ENCODE results near the gene PYGO2. TPM values are rescaled to one million over a fixed set of nuclear protein-coding genes. Genes with fewer than 3 reads are reported as not detected.

Gene PYGO2
- total RNA-seq, 1 experiment from 2014 or later, result 33.2 TPM

DNA sequence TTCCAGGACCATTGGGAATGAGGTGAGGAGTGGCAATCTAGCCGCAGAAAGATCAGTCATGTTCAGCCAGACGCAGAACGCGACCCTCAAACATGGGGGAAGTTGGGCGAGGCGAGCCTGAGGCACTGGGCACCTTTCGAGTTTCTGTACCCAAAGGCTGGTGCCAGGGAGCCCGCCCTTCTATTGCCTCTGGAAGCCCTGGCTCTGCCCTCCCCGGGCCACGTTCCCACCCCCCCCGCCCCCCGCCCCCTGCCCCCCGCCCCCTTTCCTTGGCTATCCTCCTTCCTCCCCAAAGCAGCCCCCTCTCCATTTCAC, 38.8 kb upstream of the PYGO2 start:
- TF ChIP-seq EZH2 (IDR thresholded peaks at IDR 0.05; ENCODE audit: low read depth), result no peak
- TF ChIP-seq, protein P1, sequence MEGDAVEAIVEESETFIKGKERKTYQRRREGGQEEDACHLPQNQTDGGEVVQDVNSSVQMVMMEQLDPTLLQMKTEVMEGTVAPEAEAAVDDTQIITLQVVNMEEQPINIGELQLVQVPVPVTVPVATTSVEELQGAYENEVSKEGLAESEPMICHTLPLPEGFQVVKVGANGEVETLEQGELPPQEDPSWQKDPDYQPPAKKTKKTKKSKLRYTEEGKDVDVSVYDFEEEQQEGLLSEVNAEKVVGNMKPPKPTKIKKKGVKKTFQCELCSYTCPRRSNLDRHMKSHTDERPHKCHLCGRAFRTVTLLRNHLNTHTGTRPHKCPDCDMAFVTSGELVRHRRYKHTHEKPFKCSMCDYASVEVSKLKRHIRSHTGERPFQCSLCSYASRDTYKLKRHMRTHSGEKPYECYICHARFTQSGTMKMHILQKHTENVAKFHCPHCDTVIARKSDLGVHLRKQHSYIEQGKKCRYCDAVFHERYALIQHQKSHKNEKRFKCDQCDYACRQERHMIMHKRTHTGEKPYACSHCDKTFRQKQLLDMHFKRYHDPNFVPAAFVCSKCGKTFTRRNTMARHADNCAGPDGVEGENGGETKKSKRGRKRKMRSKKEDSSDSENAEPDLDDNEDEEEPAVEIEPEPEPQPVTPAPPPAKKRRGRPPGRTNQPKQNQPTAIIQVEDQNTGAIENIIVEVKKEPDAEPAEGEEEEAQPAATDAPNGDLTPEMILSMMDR (conservative IDR thresholded peaks at IDR 0.05), result no peak
- Histone ChIP-seq H3K4me2 (peak overlapping the region; percentile 90), H3K4me1 (replicated peaks; ENCODE audit: insufficient read depth) (peaks cover 27% of the 10 kb centered on the region), H3K9me2 (ENCODE audit: insufficient read depth) (no peaks in the 10 kb centered on the region), H3F3A (ENCODE audit: insufficient read depth, low read depth) (peaks cover 27% of the 10 kb centered on the region; the same call in 1 of the 2 replicates), H3K9me3 (ENCODE audit: insufficient read depth, low read depth) (no peaks in the 10 kb centered on the region), H3K4me3 (peak overlapping the region; percentile 80), H3K79me2 (ENCODE audit: low read depth) (peaks cover 35% of the 10 kb centered on the region), H3K36me3 (ENCODE audit: low read depth) (no peaks in the 10 kb centered on the region), H3K27me3 (ENCODE audit: insufficient read depth, low read depth) (no peaks in the 10 kb centered on the region), H3K27ac (peak overlapping the region; percentile 72), H4K20me1 (ENCODE audit: insufficient read depth) (no peaks in the 10 kb centered on the region), H2AFZ (peak overlapping the region; percentile 76; the same call in 1 of the 2 replicates)
- POLR2A ChIA-PET (ENCODE audit: unreplicated experiment), result no interaction called here
- CTCF ChIA-PET, result interaction anchor here (0.7 kb wide), 1 partner anchor 271 kb away, joined by 4 read pairs; no protein-coding TSS in a partner anchor
- no peak for DNase-seq
- intact Hi-C loops (cut with micrococcal nuclease; ENCODE audit: unreplicated experiment), result loop anchor here (2.0 to 5.0 kb wide), 2 partner anchors 38 to 64 kb away; partner anchors contain the start of genes PMVK and PYGO2
- BruUV-seq (replicated peaks), result no TSS peak

DNA sequence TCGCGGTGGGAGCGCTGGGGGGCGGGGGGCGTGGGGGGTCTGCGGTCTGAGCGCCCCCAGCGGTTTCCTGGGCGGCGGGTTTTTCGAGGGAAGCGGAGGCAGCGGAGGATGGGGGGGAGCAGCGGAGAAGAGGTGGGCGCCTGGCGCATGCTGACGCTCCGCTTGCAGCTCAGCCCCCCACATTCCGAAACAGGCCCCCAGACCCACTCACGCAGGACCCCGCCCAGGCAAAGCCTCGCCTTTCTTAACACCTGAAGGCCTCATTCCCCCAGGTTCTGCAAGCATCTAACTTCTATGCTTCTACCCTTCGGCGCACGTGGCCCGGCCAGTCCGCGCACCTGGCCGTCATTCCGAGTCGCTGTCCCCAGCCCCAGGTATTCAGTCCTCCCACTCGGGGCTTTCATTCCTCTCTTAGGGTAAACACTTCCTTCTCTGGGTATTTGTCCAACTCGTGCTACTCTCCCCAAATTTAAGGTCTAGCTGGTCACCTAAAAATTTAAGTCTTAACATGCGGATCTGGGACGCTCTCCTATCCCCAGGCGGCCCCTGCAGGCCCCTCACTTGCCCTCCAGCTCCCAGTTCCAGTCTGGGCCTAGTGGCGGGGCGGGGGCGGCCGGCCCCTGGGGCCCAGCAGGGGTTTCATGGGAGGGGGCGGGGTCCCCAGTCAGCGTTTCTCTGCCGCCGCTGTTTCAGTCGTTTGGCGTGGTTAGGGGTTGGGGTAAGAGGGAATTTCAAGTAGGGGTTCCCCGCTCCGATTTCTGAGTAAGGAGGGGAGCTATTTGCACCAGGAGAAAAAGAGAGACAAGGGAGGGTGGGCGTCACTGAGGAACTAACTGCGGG, 38.2 kb upstream of the PYGO2 start:
- POLR2A ChIA-PET (ENCODE audit: unreplicated experiment), result no interaction called here
- DNase-seq, result no peak
- peaks cover 28% of the 10 kb centered on the region for H3K4me1 ChIP-seq (replicated peaks; ENCODE audit: insufficient read depth)
- peaks cover 32% of the 10 kb centered on the region; the same call in 1 of the 2 replicates for H3F3A ChIP-seq (ENCODE audit: insufficient read depth, low read depth)
- peak overlapping the region; percentile 55 for H3K27ac ChIP-seq
- CTCF ChIA-PET, result interaction anchor here (0.7 kb wide), 2 partner anchors 25 to 270 kb away, joined by 4 read pairs; no protein-coding TSS in a partner anchor
- H4K20me1 ChIP-seq (ENCODE audit: insufficient read depth), result no peaks in the 10 kb centered on the region
- no peak overlapping the region for H2AFZ ChIP-seq
- H3K4me2 ChIP-seq, result peak overlapping the region; percentile 90
- no peaks in the 10 kb centered on the region for H3K27me3 ChIP-seq (ENCODE audit: insufficient read depth, low read depth)
- H3K4me3 ChIP-seq, result peak overlapping the region; percentile 80
- intact Hi-C loops (cut with micrococcal nuclease; ENCODE audit: unreplicated experiment), result loop anchor here (2.0 to 5.0 kb wide), 2 partner anchors 37 to 63 kb away; partner anchors contain the start of genes PMVK and PYGO2
- no TSS peak for BruUV-seq (replicated peaks)
- TF ChIP-seq, protein P1 (conservative IDR thresholded peaks at IDR 0.05), result no peak
- TF ChIP-seq EZH2 (IDR thresholded peaks at IDR 0.05; ENCODE audit: low read depth), result no peak
- H3K36me3 ChIP-seq (ENCODE audit: low read depth), result no peaks in the 10 kb centered on the region
- H3K79me2 ChIP-seq (ENCODE audit: low read depth), result peaks cover 29% of the 10 kb centered on the region
- H3K9me2 ChIP-seq (ENCODE audit: insufficient read depth), result no peaks in the 10 kb centered on the region
- no peaks in the 10 kb centered on the region for H3K9me3 ChIP-seq (ENCODE audit: insufficient read depth, low read depth)

DNA sequence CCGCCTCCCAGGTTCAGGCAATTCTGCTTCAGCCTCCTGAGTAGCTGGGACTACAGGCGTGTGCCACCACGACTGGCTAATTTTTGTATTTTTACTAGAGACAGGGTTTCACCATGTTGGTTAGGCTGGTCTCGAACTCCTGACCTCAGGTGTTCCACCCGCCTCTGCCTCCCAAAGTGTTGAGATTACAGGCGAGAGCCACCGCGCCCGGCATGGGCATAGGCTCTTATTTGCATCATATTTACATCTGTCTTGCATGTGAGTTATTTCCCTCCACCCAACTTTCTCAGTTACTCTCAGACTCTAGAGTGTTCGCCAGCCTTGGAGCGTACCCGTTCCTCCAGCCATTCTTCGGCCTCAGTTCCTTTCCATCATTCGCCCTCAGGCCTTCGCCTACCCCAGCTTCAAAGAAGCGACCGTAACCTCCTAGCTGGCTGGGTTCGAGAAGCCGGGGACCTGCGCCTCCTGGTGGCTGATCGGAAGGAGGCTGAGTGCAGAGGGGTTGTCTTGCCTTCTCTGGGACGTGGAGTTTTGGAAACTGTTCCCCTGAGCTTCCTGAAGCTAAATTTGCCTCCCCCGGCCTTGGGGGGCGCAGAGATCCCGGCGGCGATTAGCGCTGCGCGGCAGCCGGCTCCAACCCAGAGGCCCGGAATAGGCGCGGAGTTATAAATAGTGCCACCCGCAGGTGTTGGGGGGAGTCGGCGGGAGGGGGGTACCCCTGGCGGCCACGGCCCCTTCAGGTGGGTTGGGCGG, 37.4 kb upstream of the PYGO2 start:
- TF ChIP-seq, protein P1 (conservative IDR thresholded peaks at IDR 0.05), result peak; percentile 39; the same call in 1 of the 2 replicates
- TF ChIP-seq EZH2 (IDR thresholded peaks at IDR 0.05; ENCODE audit: low read depth), result no peak
- intact Hi-C loops (cut with micrococcal nuclease; ENCODE audit: unreplicated experiment), result no loop called here
- Histone ChIP-seq H3K4me1 (replicated peaks; ENCODE audit: insufficient read depth) (peaks cover 25% of the 10 kb centered on the region), H4K20me1 (ENCODE audit: insufficient read depth) (no peaks in the 10 kb centered on the region), H3K4me3 (no peak overlapping the region), H3K9me2 (ENCODE audit: insufficient read depth) (no peaks in the 10 kb centered on the region), H3K27ac (no peak overlapping the region), H3K4me2 (no peak overlapping the region), H3F3A (ENCODE audit: insufficient read depth, low read depth) (peaks cover 34% of the 10 kb centered on the region), H2AFZ (no peak overlapping the region), H3K9me3 (ENCODE audit: insufficient read depth, low read depth) (no peaks in the 10 kb centered on the region), H3K27me3 (ENCODE audit: insufficient read depth, low read depth) (no peaks in the 10 kb centered on the region), H3K79me2 (ENCODE audit: low read depth) (peaks cover 21% of the 10 kb centered on the region), H3K36me3 (ENCODE audit: low read depth) (no peaks in the 10 kb centered on the region)
- CTCF ChIA-PET, result interaction anchor here (0.7 kb wide), 1 partner anchor 26 kb away, joined by 4 read pairs; no protein-coding TSS in a partner anchor
- BruUV-seq (replicated peaks), result no TSS peak
- no peak for DNase-seq
- POLR2A ChIA-PET (ENCODE audit: unreplicated experiment), result no interaction called here

Measured in PC-9 (cell line).